ENCODE data around the gene CSNK1D. TPM values are rescaled to one million over a fixed set of nuclear protein-coding genes. Genes with fewer than 3 reads are reported as not detected.

Gene CSNK1D
- total RNA-seq, 1 experiment from 2014 or later = 234 TPM

DNA sequence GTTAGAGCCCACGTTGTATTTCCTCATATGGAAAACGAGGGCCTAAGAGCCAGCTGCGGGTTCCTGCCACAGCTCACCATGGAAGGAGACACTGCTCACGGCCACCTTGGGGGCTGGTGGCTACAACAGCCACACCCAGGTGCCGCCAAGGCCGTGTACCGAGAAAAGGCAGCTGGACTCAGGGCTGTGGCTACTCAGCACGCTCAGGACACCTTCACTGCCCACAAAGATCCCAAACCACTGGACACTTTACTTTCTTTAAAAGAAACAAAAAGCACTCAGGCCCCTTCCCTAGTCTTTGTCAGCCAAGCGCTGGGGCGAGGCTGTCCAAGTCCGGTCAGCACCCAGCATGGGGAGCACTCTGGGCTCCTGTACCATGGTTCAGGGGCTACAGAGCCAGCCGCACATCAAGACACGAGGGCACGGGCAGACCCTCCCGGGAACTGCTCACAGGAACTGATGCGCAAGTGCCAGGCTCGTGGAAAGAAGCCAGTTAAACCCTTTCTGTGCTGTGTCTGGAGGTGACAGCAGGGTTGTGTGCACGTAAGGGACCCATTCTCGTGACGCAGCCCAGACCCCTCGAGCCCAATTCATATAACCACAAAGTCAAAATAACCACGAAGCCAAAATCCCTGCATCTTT, 26.2 kb downstream of the CSNK1D start:
- Histone ChIP-seq H3K9me3 (ENCODE audit: control insufficient read depth, insufficient read depth, low read depth, low read length) (no peaks in the 10 kb centered on the region), H3K4me3 (ENCODE audit: low read depth in 2 of 2, low read length in 2 of 2) (no peak overlapping the region; a peak in 1 of 4 replicates), H3K27me3 (ENCODE audit: control insufficient read depth, insufficient read depth, low read length) (no peaks in the 10 kb centered on the region), H3K27ac (ENCODE audit: low read length) (peak overlapping the region; percentile 86), H3K4me1 (ENCODE audit: control insufficient read depth, insufficient read depth, low read length) (peaks cover 52% of the 10 kb centered on the region), H3K36me3 (ENCODE audit: control insufficient read depth, insufficient read depth, low read length) (peaks cover 10% of the 10 kb centered on the region)
- ChIA-PET CTCF (interaction anchor here (0.6 kb wide), 1 partner anchor 282 kb away, joined by 5 read pairs; no protein-coding TSS in a partner anchor), POLR2A (no interaction called here)
- intact Hi-C loops (cut with micrococcal nuclease; ENCODE audit: unreplicated experiment) (no loop called here), in situ Hi-C loops (cut with HindIII; ENCODE audit: low pct_unique_long_range_greater_than_20kb, low sequenced_read_pairs) (no loop called here)
- TF ChIP-seq SIN3A (IDR thresholded peaks at IDR 0.05; ENCODE audit: borderline replicate concordance, insufficient read depth, low read depth, low read length) = no peak
- TF ChIP-seq POLR2AphosphoS5 (IDR thresholded peaks at IDR 0.05; ENCODE audit: low read depth, low read length) = no peak; the same call in 1 of the 2 replicates
- no peak for TF ChIP-seq CTCF (IDR thresholded peaks at IDR 0.05)
- no peak for TF ChIP-seq TCF7L2 (IDR thresholded peaks at IDR 0.05; ENCODE audit: low read depth, low read length)
- no peak for TF ChIP-seq REST (IDR thresholded peaks at IDR 0.05; ENCODE audit: insufficient read depth in 1 of 2, low read depth in 2 of 2, low read length in 1 of 2)
- no peak for DNase-seq (ENCODE audit: low read depth, low spot score)
- TSS peak; percentile 38 for BruUV-seq (replicated peaks)
- ATAC-seq = no peak

DNA sequence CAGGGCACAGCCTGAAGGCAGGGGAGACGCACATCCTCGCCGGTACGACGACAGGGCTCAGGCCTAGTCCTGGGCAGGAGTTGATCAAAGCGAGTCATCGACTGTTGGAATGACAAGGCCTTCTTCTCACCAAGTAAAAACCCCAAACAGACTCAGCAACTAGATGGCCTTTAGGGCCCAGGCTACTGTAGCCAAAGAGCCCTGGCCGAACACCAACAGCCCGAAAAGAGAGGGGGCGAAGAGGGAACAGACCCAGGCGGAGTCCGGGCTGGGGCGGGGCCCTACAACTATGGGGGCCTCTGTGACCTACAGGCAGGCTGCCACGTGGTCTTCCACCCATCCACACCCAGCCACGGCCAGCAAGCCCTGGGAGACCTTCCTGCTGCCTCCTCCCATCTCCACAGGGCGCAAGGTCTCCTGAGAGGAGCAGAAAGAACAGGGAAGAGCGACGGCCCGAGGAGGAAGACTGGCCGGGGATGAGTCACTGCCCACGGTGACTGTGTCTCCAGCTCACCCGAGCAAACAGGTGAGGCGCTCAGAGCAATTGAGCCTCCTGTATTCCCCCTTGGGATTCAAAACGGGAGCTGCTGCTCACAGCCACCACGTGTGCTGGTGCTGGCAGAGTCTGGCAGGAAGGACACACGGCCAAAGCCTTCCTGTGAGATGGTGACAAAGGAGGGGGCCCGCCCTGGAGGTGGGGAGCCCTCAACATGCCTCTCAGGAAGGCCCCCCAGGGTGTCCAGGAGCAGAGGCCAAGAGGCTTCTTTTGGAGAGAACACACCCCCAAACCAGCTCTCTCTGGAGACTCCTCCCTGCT, 26.9 kb downstream of the CSNK1D start:
- BruUV-seq (replicated peaks) = no TSS peak
- H3K36me3 ChIP-seq (ENCODE audit: control insufficient read depth, insufficient read depth, low read length) = peaks cover 8% of the 10 kb centered on the region
- in situ Hi-C loops (cut with HindIII; ENCODE audit: low pct_unique_long_range_greater_than_20kb, low sequenced_read_pairs) = no loop called here
- ChIA-PET CTCF (interaction anchor here (0.6 kb wide), 1 partner anchor 282 kb away, joined by 5 read pairs; no protein-coding TSS in a partner anchor), POLR2A (no interaction called here)
- H3K27ac ChIP-seq (ENCODE audit: low read length) = peak overlapping the region; percentile 86
- H3K4me1 ChIP-seq (ENCODE audit: control insufficient read depth, insufficient read depth, low read length) = peaks cover 57% of the 10 kb centered on the region
- peak; percentile 5 for ATAC-seq
- DNase-seq (ENCODE audit: low read depth, low spot score) = no peak
- intact Hi-C loops (cut with micrococcal nuclease; ENCODE audit: unreplicated experiment) = no loop called here
- no peaks in the 10 kb centered on the region for H3K27me3 ChIP-seq (ENCODE audit: control insufficient read depth, insufficient read depth, low read length)
- no peak overlapping the region; a peak in 1 of 4 replicates for H3K4me3 ChIP-seq (ENCODE audit: low read depth in 2 of 2, low read length in 2 of 2)
- no peaks in the 10 kb centered on the region for H3K9me3 ChIP-seq (ENCODE audit: control insufficient read depth, insufficient read depth, low read depth, low read length)
- TF ChIP-seq REST (IDR thresholded peaks at IDR 0.05; ENCODE audit: insufficient read depth in 1 of 2, low read depth in 2 of 2, low read length in 1 of 2) (no peak), POLR2AphosphoS5 (IDR thresholded peaks at IDR 0.05; ENCODE audit: low read depth, low read length) (0 out of 2 replicates have a peak, but pooled peaks have one; percentile 2), TCF7L2 (IDR thresholded peaks at IDR 0.05; ENCODE audit: low read depth, low read length) (no peak), SIN3A (IDR thresholded peaks at IDR 0.05; ENCODE audit: borderline replicate concordance, insufficient read depth, low read depth, low read length) (no peak)

Measured in Panc1 (cell line).